ENCODE results near the gene CSMD2. TPM values are rescaled to one million over a fixed set of nuclear protein-coding genes. Genes with fewer than 3 reads are reported as not detected.

The CSMD2 gene
- total RNA-seq, 2 experiments from 2014 or later: not detected

DNA sequence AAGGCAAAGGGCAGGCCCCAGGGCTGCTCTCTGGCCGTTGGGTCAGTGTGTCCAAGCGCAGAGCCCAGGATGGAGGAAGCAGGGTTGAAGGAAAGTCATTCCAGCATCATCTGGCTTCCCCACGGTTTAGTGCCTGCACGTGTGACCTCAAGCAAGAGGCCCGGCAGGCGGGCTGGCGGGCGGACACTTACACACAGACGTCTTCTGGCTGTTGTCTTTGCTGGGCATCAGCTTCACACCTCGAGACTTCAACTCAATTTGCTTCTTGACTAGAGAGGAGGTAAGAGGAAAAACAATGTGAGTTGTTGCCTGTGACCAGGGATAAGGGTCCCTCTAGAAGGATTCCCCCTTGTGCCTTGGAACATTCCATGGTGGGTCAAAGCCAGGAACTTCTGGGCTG, 339.5 kb downstream of the CSMD2 start:
- H3K9me3 ChIP-seq (ENCODE audit: low read length): no peaks in the 10 kb centered on the region
- H3K4me1 ChIP-seq (ENCODE audit: insufficient read depth, low read length, poor library complexity, severe bottlenecking): no peaks in the 10 kb centered on the region
- intact Hi-C loops (cut with micrococcal nuclease; ENCODE audit: unreplicated experiment): no loop called here
- no TSS peak for BruUV-seq (replicated peaks)
- H3K4me3 ChIP-seq (ENCODE audit: low read depth, low read length, poor library complexity, severe bottlenecking): no peak overlapping the region
- no peak overlapping the region for H2AFZ ChIP-seq (ENCODE audit: low read length)
- no peak overlapping the region for H3K27ac ChIP-seq (ENCODE audit: low read depth, low read length, poor library complexity, severe bottlenecking)
- H4K20me1 ChIP-seq (ENCODE audit: insufficient read depth, low read length): no peaks in the 10 kb centered on the region
- no peaks in the 10 kb centered on the region for H3K79me2 ChIP-seq (ENCODE audit: insufficient read depth, low read depth, low read length)
- H3K9me2 ChIP-seq (ENCODE audit: insufficient read depth, low read length): no peaks in the 10 kb centered on the region
- no peaks in the 10 kb centered on the region for H3K36me3 ChIP-seq (ENCODE audit: insufficient read depth, low read length)
- CTCF ChIA-PET (ENCODE audit: unreplicated experiment): no interaction called here
- no peak for DNase-seq (ENCODE audit: low spot score)
- H3K4me2 ChIP-seq (ENCODE audit: low read length): no peak overlapping the region
- TF ChIP-seq EZH2phosphoT487 (IDR thresholded peaks at IDR 0.05; ENCODE audit: borderline replicate concordance, low read depth, low read length) (no peak), CTCF (conservative IDR thresholded peaks at IDR 0.05; ENCODE audit: low read length) (no peak)
- POLR2A ChIA-PET: no interaction called here

- no peak for TF ChIP-seq CTCF (conservative IDR thresholded peaks at IDR 0.05; ENCODE audit: low read length)
- no peak for TF ChIP-seq EZH2phosphoT487 (IDR thresholded peaks at IDR 0.05; ENCODE audit: borderline replicate concordance, low read depth, low read length)
- DNase-seq (ENCODE audit: low spot score): no peak
- intact Hi-C loops (cut with micrococcal nuclease; ENCODE audit: unreplicated experiment): no loop called here
- no peak overlapping the region for H3K27ac ChIP-seq (ENCODE audit: low read depth, low read length, poor library complexity, severe bottlenecking)
- no peaks in the 10 kb centered on the region for H3K79me2 ChIP-seq (ENCODE audit: insufficient read depth, low read depth, low read length)
- ChIA-PET CTCF (ENCODE audit: unreplicated experiment) (no interaction called here), POLR2A (no interaction called here)
- H3K4me3 ChIP-seq (ENCODE audit: low read depth, low read length, poor library complexity, severe bottlenecking): no peak overlapping the region
- H3K4me1 ChIP-seq (ENCODE audit: insufficient read depth, low read length, poor library complexity, severe bottlenecking): no peaks in the 10 kb centered on the region
- no TSS peak for BruUV-seq (replicated peaks)
- H3K9me3 ChIP-seq (ENCODE audit: low read length): no peaks in the 10 kb centered on the region
- no peak overlapping the region for H3K4me2 ChIP-seq (ENCODE audit: low read length)
- H3K9me2 ChIP-seq (ENCODE audit: insufficient read depth, low read length): no peaks in the 10 kb centered on the region
- H3K36me3 ChIP-seq (ENCODE audit: insufficient read depth, low read length): no peaks in the 10 kb centered on the region
- no peaks in the 10 kb centered on the region for H4K20me1 ChIP-seq (ENCODE audit: insufficient read depth, low read length)
- no peak overlapping the region for H2AFZ ChIP-seq (ENCODE audit: low read length)
These were observed 340.1 kb downstream of the CSMD2 start for GRCh38 chr1:33824971-33825370.

GRCh38 chr1:33824321-33824720, 340.7 kb downstream of the CSMD2 start:
- intact Hi-C loops (cut with micrococcal nuclease; ENCODE audit: unreplicated experiment): no loop called here
- CTCF ChIA-PET (ENCODE audit: unreplicated experiment): no interaction called here
- no peaks in the 10 kb centered on the region for H4K20me1 ChIP-seq (ENCODE audit: insufficient read depth, low read length)
- no TSS peak for BruUV-seq (replicated peaks)
- H3K4me3 ChIP-seq (ENCODE audit: low read depth, low read length, poor library complexity, severe bottlenecking): no peak overlapping the region
- no peaks in the 10 kb centered on the region for H3K36me3 ChIP-seq (ENCODE audit: insufficient read depth, low read length)
- no peak overlapping the region for H3K4me2 ChIP-seq (ENCODE audit: low read length)
- H3K79me2 ChIP-seq (ENCODE audit: insufficient read depth, low read depth, low read length): no peaks in the 10 kb centered on the region
- DNase-seq (ENCODE audit: low spot score): no peak
- TF ChIP-seq CTCF (conservative IDR thresholded peaks at IDR 0.05; ENCODE audit: low read length): no peak
- no peak for TF ChIP-seq EZH2phosphoT487 (IDR thresholded peaks at IDR 0.05; ENCODE audit: borderline replicate concordance, low read depth, low read length)
- no peaks in the 10 kb centered on the region for H3K9me3 ChIP-seq (ENCODE audit: low read length)
- H3K27ac ChIP-seq (ENCODE audit: low read depth, low read length, poor library complexity, severe bottlenecking): no peak overlapping the region
- H3K4me1 ChIP-seq (ENCODE audit: insufficient read depth, low read length, poor library complexity, severe bottlenecking): no peaks in the 10 kb centered on the region
- POLR2A ChIA-PET: interaction anchor here (0.5 kb wide), 1 partner anchor 61 kb away, joined by 3 read pairs; no protein-coding TSS in a partner anchor
- H3K9me2 ChIP-seq (ENCODE audit: insufficient read depth, low read length): no peaks in the 10 kb centered on the region
- H2AFZ ChIP-seq (ENCODE audit: low read length): no peak overlapping the region
